ENCODE data around the gene FBN3. TPM values are rescaled to one million over a fixed set of nuclear protein-coding genes. Genes with fewer than 3 reads are reported as not detected.

The FBN3 gene
- total RNA-seq, 4 donors from 2014 or later: 0.06 to 32.8 TPM; not detected in 2

DNA sequence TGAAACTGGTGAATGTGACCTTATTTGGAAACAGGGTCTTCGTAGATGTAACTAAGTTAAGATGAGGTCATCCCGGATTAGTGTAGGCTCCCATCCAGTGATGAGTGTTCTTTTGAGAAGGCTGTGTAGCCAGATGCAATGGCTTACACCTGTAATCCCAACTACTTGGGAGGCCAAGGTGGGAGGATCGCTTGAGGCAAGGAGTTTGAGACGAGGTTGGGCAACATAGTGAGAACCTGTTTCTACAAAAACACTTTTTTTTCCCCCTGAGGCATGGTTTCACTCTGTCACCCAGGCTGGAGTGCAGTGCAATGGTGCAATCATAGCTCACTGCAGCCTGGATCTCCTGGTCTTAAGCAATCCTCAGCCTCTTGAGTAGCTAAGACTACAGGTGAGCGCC lies 36.4 kb downstream of the FBN3 start:
- TF ChIP-seq, protein P1, sequence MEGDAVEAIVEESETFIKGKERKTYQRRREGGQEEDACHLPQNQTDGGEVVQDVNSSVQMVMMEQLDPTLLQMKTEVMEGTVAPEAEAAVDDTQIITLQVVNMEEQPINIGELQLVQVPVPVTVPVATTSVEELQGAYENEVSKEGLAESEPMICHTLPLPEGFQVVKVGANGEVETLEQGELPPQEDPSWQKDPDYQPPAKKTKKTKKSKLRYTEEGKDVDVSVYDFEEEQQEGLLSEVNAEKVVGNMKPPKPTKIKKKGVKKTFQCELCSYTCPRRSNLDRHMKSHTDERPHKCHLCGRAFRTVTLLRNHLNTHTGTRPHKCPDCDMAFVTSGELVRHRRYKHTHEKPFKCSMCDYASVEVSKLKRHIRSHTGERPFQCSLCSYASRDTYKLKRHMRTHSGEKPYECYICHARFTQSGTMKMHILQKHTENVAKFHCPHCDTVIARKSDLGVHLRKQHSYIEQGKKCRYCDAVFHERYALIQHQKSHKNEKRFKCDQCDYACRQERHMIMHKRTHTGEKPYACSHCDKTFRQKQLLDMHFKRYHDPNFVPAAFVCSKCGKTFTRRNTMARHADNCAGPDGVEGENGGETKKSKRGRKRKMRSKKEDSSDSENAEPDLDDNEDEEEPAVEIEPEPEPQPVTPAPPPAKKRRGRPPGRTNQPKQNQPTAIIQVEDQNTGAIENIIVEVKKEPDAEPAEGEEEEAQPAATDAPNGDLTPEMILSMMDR (IDR thresholded peaks at IDR 0.05): no peak
- no peak for TF ChIP-seq POLR2A (IDR thresholded peaks at IDR 0.05)
- H3K4me3 ChIP-seq: no peak overlapping the region
- intact Hi-C loops (cut with DNase I; ENCODE audit: low total_unique reads): no loop called here
- no peak overlapping the region for H3K27ac ChIP-seq
- H3K27me3 ChIP-seq: no peaks in the 10 kb centered on the region
- no peaks in the 10 kb centered on the region for H3K9me3 ChIP-seq
- no peak for DNase-seq
- H3K36me3 ChIP-seq: no peaks in the 10 kb centered on the region
- no peaks in the 10 kb centered on the region for H3K4me1 ChIP-seq

- Histone ChIP-seq H3K27me3 (no peaks in the 10 kb centered on the region), H3K4me1 (no peaks in the 10 kb centered on the region), H3K36me3 (no peaks in the 10 kb centered on the region), H3K9me3 (no peaks in the 10 kb centered on the region), H3K27ac (no peak overlapping the region), H3K4me3 (no peak overlapping the region)
- intact Hi-C loops (cut with DNase I; ENCODE audit: low total_unique reads): no loop called here
- no peak for DNase-seq
- TF ChIP-seq, protein P1 (IDR thresholded peaks at IDR 0.05): no peak
- no peak for TF ChIP-seq POLR2A (IDR thresholded peaks at IDR 0.05)
These were observed 38.0 kb downstream of the FBN3 start for GRCh38 chr19:8111376-8111775.

DNA sequence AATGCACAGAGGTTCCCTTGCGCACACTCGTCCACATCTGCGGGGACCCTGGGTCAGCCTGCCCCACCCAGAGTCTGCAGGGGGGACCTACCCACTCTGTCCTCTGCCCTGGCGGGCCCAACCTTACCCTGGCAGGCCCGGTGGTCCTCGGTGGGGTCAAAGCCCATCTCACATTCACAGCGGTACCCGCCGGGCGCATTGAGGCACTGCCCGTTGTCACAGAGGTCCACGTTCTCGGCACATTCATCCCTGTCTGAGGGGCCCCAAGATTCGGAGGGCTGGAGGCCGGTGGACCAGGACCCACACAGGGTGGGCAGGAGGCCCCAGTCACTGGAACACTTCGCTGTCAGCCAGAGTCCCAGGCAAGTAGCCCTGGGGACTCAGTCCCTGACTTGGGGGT lies 38.5 kb downstream of the FBN3 start:
- H3K27ac ChIP-seq: no peak overlapping the region
- intact Hi-C loops (cut with DNase I; ENCODE audit: low total_unique reads): no loop called here
- TF ChIP-seq, protein P1 (IDR thresholded peaks at IDR 0.05): no peak
- TF ChIP-seq POLR2A (IDR thresholded peaks at IDR 0.05): no peak

GRCh38 chr19:8109890-8110662 lies 39.3 kb downstream of the FBN3 start:
- no peaks in the 10 kb centered on the region for H3K9me3 ChIP-seq
- no peak overlapping the region for H3K4me3 ChIP-seq
- no peak for DNase-seq
- TF ChIP-seq POLR2A (IDR thresholded peaks at IDR 0.05): no peak
- TF ChIP-seq, protein P1 (IDR thresholded peaks at IDR 0.05): no peak
- H3K27me3 ChIP-seq: no peaks in the 10 kb centered on the region
- no peaks in the 10 kb centered on the region for H3K4me1 ChIP-seq
- intact Hi-C loops (cut with DNase I; ENCODE audit: low total_unique reads): no loop called here
- no peaks in the 10 kb centered on the region for H3K36me3 ChIP-seq
- no peak overlapping the region for H3K27ac ChIP-seq

More for the DNA sequence above, 38.5 kb downstream of the FBN3 start:
- Histone ChIP-seq H3K4me3 (no peak overlapping the region), H3K9me3 (no peaks in the 10 kb centered on the region), H3K4me1 (no peaks in the 10 kb centered on the region), H3K27me3 (no peaks in the 10 kb centered on the region), H3K36me3 (no peaks in the 10 kb centered on the region)
- DNase-seq: no peak

DNA sequence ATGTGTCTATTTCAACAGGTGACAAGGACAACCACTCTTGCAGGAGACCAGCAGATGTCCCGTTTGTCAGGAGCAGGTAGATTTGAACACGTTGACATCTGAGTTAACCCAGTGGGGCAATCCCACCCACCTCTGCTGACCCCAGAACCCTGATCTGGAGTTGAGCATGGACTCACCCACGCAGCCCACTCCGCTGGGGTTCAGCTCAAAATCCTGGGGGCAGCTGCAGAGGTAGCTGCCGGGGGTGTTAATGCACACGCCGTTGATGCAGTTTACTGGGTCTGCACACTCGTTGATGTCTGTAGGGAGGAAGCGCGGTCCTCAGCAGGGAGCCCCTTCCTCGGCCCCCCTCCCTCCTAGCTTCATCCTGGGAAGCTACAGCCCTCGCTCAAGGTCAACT lies 39.9 kb downstream of the FBN3 start:
- no peaks in the 10 kb centered on the region for H3K27me3 ChIP-seq
- H3K4me3 ChIP-seq: no peak overlapping the region
- H3K27ac ChIP-seq: no peak overlapping the region
- no peak for DNase-seq
- TF ChIP-seq, protein P1 (IDR thresholded peaks at IDR 0.05): no peak
- TF ChIP-seq POLR2A (IDR thresholded peaks at IDR 0.05): no peak
- H3K9me3 ChIP-seq: no peaks in the 10 kb centered on the region
- H3K36me3 ChIP-seq: no peaks in the 10 kb centered on the region
- intact Hi-C loops (cut with DNase I; ENCODE audit: low total_unique reads): no loop called here
- H3K4me1 ChIP-seq: no peaks in the 10 kb centered on the region
